T1000 (cell line): ENCODE data around the gene TKT.
"Not testable (repeated sequence)": the region's sequence is repeated elsewhere in the genome, so short reads cannot be mapped to it uniquely, and the experiment has no call there.

ENCODE experiments used
- DNase-seq: peaks from one replicate; lab custom pipeline; 2025; ENCODE audit warnings: mixed read lengths; lab: John Stamatoyannopoulos, UW

The TKT gene

GRCh38 chr3:53259427-53260259, 3.8 kb upstream of the TKT start:
- DNase-seq: no peak

- DNase-seq: no peak
Observed at GRCh38 chr3:53258600-53259426, 3.0 kb upstream of the TKT start.

DNA sequence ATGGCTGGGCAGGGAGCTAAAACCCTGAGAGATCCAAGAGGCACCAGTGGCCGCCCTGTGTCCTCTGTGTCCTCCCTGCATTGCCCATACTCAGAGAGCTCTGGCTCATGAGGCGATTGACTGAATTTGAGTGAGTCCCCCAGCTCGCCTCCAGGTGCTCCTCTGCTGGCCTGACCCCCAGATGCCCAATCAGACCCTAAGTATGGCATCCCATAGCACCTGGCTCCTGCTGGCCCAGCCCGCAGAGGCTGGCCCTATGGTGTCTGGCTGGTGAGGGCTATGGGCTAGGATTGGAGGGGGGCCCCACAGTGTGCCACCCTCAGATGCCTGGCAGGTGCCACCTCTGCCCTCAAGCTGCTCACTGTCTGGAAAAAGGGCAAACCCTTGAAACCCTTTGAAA, 1.6 kb upstream of the TKT start:
- DNase-seq: no peak

DNA sequence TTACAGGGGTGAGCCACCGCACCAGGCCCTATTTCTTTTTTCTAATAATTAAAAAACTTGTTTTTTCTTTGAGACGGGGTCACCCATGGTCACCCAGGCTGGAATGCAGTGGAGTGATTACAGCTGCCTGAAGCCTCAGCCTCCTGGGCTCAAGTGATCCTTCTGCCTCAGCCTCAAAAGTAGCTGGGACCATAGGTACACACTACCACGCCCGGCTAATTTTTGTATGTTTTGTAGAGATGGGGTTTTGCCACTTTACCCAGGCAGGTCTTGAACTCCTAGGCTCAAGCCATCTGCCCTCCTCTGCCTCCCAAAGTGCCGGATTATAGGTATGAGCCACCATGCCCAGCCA, 858 bp upstream of the TKT start:
- no peak for DNase-seq

- DNase-seq: no peak
Observed at GRCh38 chr3:53255423-53255774, 423 bp downstream of the TKT start.

GRCh38 chr3:53254509-53255422, 1.1 kb downstream of the TKT start:
- DNase-seq: peak; percentile 29

- no peak for DNase-seq
Observed at GRCh38 chr3:53253707-53254508, 1.9 kb downstream of the TKT start.

- DNase-seq: not testable (repeated sequence)
Observed at GRCh38 chr3:53252947-53253322, 2.9 kb downstream of the TKT start.

DNA sequence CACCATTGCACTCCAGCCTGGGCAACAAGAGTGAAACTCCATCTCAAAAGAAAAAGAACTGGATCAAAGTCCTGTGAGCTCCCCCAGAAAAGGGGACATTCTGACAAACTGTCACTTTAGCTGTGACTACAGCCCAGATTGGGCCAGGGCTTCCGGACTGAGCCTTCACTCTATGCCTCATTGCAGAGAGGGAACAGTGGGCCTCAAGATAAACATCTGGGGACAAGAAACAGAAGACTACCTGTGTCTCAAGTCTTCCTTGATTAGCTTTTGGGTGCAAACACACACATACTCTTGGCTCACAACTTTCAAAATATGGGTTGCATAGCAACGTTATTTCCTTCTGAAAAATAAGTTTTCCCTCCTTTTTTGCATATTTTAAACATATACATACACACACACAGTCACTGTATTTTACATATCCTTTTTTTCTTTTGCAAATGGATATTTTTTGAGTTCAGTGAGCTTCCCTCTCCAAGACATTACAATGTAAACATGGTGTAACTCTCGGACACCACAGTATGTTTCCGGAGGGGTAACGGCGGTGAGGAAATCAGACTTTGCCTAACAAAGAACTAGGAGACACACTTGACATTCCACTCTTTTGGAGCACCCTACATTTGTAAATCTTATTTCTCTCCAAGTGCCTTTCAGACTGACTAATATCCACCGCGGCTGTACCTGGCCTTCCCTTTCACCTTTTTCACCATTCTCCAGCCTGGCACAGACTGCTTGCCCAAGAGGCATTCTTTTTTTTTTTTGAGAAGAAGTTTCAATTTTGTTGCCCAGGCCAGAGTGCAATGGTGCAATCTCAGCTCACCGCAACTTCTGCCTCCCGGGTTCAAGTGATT, 3.5 kb downstream of the TKT start:
- DNase-seq: no peak

- no peak for DNase-seq
Observed at GRCh38 chr3:53250881-53251605, 4.8 kb downstream of the TKT start.

DNA sequence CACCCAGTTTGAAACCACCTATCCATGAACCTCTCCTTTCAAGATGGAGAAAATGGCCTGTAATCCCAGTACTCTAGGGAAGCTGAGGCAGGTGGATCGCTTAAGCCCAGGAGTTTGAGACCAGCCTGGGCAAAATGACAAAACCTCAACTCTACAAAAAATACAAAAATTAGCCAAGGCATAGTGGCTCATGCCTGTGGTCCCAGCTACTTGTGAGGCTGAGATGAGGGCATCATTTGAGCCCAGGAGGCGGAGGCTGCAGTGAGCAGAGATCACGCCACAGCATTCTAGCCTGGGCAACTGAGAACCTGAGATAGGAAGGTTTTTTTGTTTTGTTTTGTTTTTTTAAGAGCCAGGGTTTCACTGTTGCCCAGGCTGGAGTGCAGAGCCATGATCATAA, 5.4 kb downstream of the TKT start:
- no peak for DNase-seq

GRCh38 chr3:53248161-53248560, 7.7 kb downstream of the TKT start:
- no peak for DNase-seq

GRCh38 chr3:53247619-53248018, 8.2 kb downstream of the TKT start:
- no peak for DNase-seq

GRCh38 chr3:53244271-53244670, 11.6 kb downstream of the TKT start:
- DNase-seq: no peak

DNA sequence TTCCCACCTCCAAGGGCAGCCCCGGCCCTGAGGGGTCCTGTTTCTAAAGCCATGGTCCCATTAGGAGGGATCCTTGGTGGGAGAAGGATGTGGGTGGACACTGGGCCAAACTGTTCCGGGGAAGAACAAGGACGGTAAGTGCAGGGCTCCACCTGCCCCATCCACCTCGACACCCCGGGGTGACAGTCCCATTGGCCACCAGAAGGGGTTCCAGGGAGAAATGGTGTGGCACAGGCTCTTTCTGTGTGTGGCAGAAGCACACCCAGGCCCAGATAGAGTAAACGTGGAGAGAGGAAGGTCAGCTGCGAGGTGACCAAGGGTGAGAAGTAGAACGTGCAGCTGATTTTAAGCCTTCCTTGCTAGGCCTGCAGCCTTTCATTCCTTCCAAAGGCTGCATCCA, 12.0 kb downstream of the TKT start:
- DNase-seq: no peak

- DNase-seq: peak; percentile 91
Observed at GRCh38 chr3:53243165-53243564, 12.7 kb downstream of the TKT start.

DNA sequence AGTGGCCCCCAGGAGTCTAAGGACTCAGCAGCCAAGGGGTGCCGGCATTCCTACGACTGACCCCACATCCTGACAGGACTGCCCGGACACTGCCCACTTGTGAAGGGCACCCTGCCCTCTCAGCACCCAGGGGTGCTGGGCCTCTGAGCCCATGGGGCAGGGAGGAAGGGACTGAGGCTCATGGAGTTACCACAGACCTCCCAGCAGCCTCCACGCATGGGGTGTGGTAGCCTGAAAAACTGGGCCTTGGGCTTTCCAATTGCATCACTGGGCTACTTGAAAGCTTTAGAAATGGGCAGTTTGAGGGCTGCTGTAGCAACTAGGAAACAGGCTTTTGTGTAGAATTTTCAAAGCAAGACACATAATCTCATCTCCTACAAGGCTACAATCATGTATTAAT, 13.2 kb downstream of the TKT start:
- peak; percentile 54 for DNase-seq

- no peak for DNase-seq
Observed at GRCh38 chr3:53242155-53242554, 13.7 kb downstream of the TKT start.

DNA sequence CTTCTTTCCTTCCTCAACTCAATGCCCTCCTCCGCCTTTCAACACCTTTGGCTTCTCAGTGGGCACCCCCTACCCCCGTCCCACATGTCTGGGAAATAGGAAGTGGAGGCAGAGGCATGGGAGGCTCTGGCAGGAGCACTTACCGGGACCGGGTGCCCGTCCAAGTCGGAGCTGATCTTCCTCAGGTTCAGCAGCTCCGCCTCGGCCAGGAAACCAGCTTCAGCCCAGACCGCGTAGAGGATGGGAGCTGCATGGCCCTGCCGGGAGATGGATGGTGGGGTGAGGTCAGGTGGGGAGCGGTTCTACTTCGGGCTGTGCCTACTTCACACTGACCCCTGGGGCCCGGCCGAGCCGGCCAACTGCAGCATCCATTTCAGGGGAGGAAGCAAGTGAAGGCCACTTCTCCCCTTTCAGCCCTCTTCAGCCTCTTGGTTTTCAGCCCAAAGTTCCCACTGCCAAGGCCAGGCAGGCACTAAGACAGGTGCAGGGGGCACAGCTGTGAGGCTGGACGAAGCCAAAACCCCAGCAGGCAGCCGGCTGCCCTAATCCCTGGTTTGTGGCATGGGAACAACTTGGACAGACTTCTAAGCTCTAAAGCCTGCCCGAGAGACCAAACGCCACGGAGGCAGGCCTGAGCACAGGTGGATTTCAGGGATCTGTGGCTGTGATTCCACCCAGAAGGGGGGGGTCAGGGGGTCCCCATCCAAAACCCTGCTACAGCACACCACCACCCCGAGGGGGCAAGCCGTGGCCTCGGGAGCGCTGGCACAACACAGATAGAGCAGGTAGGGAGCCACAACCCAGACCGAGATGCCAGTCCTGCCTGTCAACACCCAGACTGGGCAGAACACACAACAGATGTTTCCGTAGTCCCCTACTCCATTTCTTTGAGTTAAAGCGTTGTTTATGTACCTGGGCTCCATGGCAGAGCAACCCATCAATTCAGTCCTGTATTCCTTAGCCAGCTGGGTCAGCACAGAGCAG, 14.5 kb downstream of the TKT start:
- no peak for DNase-seq
